Activated naive CD8-positive, alpha-beta T cell treated with anti-CD3 and anti-CD28 coated beads, Interleukin-2, amount 10 ng/mL, durations not matched to agents 7 days and 5 days (primary cell): ENCODE measurements around the gene RPS6KA5. TPM values are rescaled to one million over a fixed set of nuclear protein-coding genes. Genes with fewer than 3 reads are reported as not detected.
"Not testable (repeated sequence)": the region's sequence is repeated elsewhere in the genome, so short reads cannot be mapped to it uniquely, and the experiment has no call there.

Experiments used
- ATAC-seq: fragments of 150-1000 bp; cut with Tn5 transposase; one replicate; pipeline ENCODE4 v1.10.0; 2021; ENCODE audit warnings: low read depth, moderate library complexity
- POLR2A ChIA-PET: fragments of 350-600 bp; sonication (Branson Sonifier 250); formaldehyde crosslinking; loops from one replicate; lab custom pipeline; 2021; ENCODE audit warnings: antibody characterized with exemption; lab: Charles Lee
- DNase-seq: peaks from one replicate; pipeline ENCODE4 v3.0.0; 2021
- H3K27ac Mint-ChIP-seq: one replicate; pipeline ENCODE4 v1.8.0; 2022; ENCODE audit warnings: mild to moderate bottlenecking, mixed read lengths
- H3K27me3 Mint-ChIP-seq: one replicate; pipeline ENCODE4 v1.8.0; 2022; ENCODE audit warnings: mild to moderate bottlenecking, moderate library complexity, mixed read lengths
- H3K36me3 Mint-ChIP-seq: one replicate; pipeline ENCODE4 v1.8.0; 2021; ENCODE audit warnings: mild to moderate bottlenecking, mixed read lengths
- H3K4me1 Mint-ChIP-seq: one replicate; pipeline ENCODE4 v1.8.0; 2021; ENCODE audit warnings: mixed read lengths
- H3K4me3 Mint-ChIP-seq: one replicate; pipeline ENCODE4 v1.8.0; 2022; ENCODE audit warnings: mild to moderate bottlenecking, moderate library complexity, mixed read lengths
- H3K9me3 Mint-ChIP-seq: one replicate; pipeline ENCODE4 v1.8.0; 2021; ENCODE audit warnings: mixed read lengths
- total RNA-seq, 2 experiments: library from RNA; stranded (reverse); gene quantifications; one replicate each; pipeline ENCODE4 v1.2.3, GENCODE V29; 2021

RPS6KA5 gene
- total RNA-seq, 2 experiments from 2014 or later = 45.3 to 48.1 TPM

DNA sequence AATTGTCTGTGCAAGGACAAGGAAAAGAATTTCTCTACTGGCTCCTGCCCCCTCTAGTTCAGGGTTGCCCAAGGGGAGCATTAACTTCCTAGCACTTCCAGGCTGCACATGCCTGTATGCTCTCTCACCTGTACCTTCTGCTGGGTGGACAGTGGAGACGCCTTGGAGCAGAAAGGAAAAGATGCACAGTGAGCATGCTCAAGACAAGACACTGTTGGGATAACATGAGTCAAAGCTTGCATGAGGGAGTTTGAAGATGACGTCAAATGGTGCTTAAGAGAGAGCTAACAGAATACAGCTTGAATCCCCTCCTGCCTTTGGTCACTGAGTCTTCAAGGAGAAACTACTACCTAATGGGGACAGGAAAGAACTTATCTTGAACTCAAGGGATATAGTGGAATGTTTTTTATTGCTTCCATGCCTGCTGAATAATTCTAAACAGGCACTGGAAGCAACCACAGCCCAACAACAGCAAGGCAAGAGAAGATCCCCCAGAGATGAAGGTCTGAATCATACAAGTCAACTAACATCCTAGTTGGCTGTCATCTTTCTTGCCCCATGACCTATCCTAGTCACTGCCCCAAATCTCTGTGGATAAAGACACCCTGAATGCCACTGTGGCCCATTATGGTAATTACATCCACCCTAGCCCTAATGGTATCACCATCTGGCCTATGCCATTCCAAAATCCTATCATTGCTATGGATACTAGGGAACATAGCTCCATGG is 23.5 kb downstream of the RPS6KA5 start:
- Mint-ChIP-seq H3K9me3 (no peaks in the 10 kb centered on the region), H3K4me1 (peaks cover 47% of the 10 kb centered on the region), H3K36me3 (peaks cover 57% of the 10 kb centered on the region), H3K27me3 (no peaks in the 10 kb centered on the region), H3K4me3 (no peak overlapping the region), H3K27ac (no peak overlapping the region)
- ATAC-seq (no peak), DNase-seq (no peak)
- POLR2A ChIA-PET = interaction anchor here (0.5 to 0.6 kb wide), 2 partner anchors 77 to 136 kb away, joined by 3 read pairs; partner anchors contain the start of gene DGLUCY

DNA sequence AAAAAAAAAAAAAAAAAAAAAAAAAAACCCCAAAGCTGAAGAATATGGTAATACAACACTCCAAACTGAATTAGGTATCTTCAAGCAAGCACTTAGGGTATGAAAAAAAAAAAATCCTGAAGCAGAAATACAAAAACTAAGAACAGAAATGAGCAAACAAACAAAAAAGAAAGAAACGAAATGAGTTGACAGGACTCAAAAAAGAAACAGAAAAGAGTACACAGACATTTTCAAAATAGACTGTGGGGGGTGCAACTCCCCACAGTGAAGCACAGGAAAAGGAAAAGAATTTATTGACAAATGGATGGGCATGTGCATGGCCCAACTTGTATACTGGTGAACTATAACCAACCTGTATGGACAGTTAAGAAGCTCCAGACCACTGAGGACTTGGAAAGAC is 24.6 kb downstream of the RPS6KA5 start:
- peaks cover 59% of the 10 kb centered on the region for H3K36me3 Mint-ChIP-seq
- POLR2A ChIA-PET = interaction anchor here (0.5 to 1.5 kb wide), 8 partner anchors 9 to 137 kb away, joined by 3 to 6 read pairs (median 3); partner anchors contain the start of gene DGLUCY
- no peaks in the 10 kb centered on the region for H3K27me3 Mint-ChIP-seq
- H3K9me3 Mint-ChIP-seq = no peaks in the 10 kb centered on the region
- ATAC-seq (no peak), DNase-seq (no peak)
- peak overlapping the region; percentile 59 for H3K27ac Mint-ChIP-seq
- H3K4me1 Mint-ChIP-seq = peaks cover 51% of the 10 kb centered on the region
- H3K4me3 Mint-ChIP-seq = peak overlapping the region; percentile 6

DNA sequence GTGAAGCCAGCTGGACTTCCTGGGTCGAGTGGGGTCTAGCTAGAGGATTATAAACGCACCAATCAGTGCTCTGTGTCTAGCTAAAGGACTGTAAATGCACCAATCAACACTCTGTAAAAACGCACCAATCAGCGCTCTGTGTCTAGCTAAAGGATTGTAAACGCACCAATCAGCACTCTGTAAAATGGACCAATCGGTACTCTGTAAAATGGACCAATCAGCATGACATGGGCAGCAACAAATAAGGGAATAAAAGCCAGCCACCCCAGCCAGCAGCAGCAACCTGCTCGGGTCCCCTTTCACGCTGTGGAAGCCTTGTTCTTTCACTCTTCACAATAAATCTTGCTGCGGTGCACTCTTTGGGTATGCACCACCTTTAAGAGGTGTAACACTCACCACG is 26.1 kb downstream of the RPS6KA5 start:
- peaks cover 56% of the 10 kb centered on the region for H3K36me3 Mint-ChIP-seq
- ATAC-seq, H3K27me3 Mint-ChIP-seq, H3K9me3 Mint-ChIP-seq, DNase-seq, H3K27ac Mint-ChIP-seq: not testable (repeated sequence)
- POLR2A ChIA-PET = interaction anchor here (0.7 to 0.9 kb wide), 2 partner anchors 16 to 133 kb away, joined by 3 read pairs; no protein-coding TSS in a partner anchor
- peak overlapping the region; percentile 9 for H3K4me3 Mint-ChIP-seq
- H3K4me1 Mint-ChIP-seq = peaks cover 51% of the 10 kb centered on the region

DNA sequence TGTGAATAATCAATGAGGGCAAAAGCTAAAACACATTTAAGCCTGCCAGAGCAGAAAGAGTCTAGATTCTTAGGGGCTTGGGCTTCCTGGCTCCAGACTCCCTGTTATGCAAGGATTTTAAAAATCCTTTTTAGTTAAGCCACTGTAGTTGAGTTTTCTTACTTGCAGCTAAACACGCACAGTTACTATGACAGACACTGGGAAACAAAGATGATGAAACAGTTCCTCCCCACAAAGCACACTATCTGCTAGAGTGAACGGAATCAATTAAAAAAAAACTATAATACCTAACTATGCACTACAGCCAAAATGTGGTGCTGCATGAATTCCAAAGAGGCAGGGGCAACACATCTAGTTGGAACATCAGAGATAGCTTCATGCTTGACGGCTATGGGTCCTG is 28.2 kb downstream of the RPS6KA5 start:
- Mint-ChIP-seq H3K4me3 (no peak overlapping the region), H3K4me1 (peaks cover 56% of the 10 kb centered on the region), H3K27me3 (no peaks in the 10 kb centered on the region), H3K27ac (no peak overlapping the region), H3K9me3 (no peaks in the 10 kb centered on the region), H3K36me3 (peaks cover 41% of the 10 kb centered on the region)
- DNase-seq = no peak
- POLR2A ChIA-PET = no interaction called here
- no peak for ATAC-seq

DNA sequence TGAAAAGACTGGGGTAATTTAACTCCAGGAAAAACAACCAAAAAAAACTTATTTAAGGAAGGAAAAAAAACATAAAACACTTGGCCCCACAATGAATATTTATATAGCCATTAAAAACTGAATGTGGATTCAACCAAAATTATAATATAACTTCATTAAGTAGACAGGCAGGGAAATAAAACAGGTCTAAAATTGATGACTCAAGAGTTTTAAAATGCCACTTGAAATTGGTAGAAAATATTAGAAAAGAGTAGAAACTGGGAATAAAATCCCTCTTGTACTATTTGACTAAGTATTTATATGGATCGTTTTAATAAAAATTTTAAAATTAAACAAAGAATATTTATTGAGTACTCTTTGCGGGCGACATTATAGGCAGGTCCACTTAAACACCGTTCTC is 28.8 kb downstream of the RPS6KA5 start:
- Mint-ChIP-seq H3K4me3 (no peak overlapping the region), H3K9me3 (no peaks in the 10 kb centered on the region), H3K27me3 (no peaks in the 10 kb centered on the region), H3K4me1 (peaks cover 56% of the 10 kb centered on the region), H3K36me3 (peaks cover 43% of the 10 kb centered on the region), H3K27ac (no peak overlapping the region)
- ATAC-seq (no peak), DNase-seq (no peak)
- POLR2A ChIA-PET = no interaction called here

DNA sequence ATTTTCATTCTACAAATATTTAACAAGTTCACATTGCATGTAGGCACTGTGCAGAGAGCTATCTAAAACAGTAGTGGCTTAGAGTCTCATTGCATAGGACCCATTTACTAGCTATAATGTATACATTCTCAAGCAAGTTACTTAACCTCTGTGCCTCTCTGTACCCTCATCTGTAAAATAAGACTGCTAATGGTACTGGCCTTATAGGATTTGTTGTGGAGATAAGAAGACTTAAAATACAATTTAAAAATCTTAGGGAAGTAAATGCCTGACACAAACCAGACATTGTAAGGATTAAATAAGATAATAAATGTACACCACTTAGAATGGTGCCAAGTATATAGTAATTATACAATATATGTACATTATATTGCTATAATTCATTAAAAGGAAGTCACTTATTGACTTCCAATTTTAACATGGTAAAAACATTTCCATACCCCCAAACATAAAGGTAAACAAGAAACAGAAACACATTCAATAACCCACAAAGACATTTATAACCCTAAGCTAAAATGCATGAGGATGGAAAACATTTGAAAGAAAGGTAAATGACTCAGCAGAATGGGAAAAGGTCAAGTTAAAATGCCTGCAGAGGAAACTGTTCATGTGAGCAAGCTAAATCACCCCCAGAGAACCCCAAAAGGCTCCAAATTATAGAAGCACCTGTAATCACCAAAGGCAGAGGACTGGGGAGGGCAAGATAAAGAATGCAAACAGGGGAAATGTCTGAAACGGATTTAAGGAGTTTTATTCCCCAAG is 30.8 kb downstream of the RPS6KA5 start:
- POLR2A ChIA-PET = no interaction called here
- peak overlapping the region; percentile 46 for H3K27ac Mint-ChIP-seq
- no peaks in the 10 kb centered on the region for H3K27me3 Mint-ChIP-seq
- H3K9me3 Mint-ChIP-seq = no peaks in the 10 kb centered on the region
- peaks cover 48% of the 10 kb centered on the region for H3K4me1 Mint-ChIP-seq
- DNase-seq (no peak), ATAC-seq (no peak)
- H3K4me3 Mint-ChIP-seq = peak overlapping the region; percentile 12
- H3K36me3 Mint-ChIP-seq = peaks cover 46% of the 10 kb centered on the region

DNA sequence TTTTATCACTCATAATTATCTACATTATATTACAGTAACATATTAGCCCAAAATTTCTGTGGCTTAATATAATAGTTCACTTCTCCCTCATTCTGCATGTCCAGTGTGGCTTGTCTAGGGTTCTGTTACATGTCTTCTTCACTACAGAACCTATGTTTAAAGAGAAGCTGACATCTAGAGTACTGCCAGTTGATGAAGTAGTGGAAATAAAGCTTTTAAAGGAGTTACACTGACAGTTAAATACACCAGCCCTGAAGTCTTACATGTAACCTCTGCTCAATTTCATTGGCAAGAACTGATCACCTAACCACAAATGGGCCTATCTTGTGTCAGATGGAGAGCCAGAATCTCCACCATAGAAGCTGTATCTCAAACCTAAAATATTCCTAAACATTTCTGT is 32.9 kb downstream of the RPS6KA5 start:
- Mint-ChIP-seq H3K27ac (no peak overlapping the region), H3K36me3 (peaks cover 43% of the 10 kb centered on the region), H3K4me3 (no peak overlapping the region), H3K27me3 (no peaks in the 10 kb centered on the region), H3K4me1 (peaks cover 58% of the 10 kb centered on the region), H3K9me3 (no peaks in the 10 kb centered on the region)
- POLR2A ChIA-PET = interaction anchor here (1.0 kb wide), 1 partner anchor 8 kb away, joined by 3 read pairs; no protein-coding TSS in a partner anchor
- DNase-seq = no peak
- ATAC-seq = no peak

DNA sequence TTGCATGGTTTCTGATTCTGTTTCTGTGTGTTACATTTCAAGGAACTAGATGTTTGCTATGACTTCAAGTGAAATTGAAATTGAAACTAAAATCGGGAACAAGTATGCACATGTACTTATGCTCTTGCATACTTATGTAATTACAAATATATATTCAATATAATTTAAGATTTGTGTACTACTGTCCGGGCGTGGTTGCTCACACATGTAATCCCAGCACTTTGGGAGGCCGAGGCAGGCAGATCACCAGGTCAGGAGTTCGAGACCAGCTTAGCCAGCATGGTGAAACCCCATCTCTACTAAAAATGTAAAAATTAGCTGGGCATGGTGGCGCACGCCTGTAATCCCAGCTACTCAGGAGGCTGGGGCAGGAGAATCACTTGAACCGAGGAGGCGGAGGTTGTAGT is 37.8 kb downstream of the RPS6KA5 start:
- peak; percentile 53 for DNase-seq
- Mint-ChIP-seq H3K4me1 (peaks cover 60% of the 10 kb centered on the region), H3K4me3 (peak overlapping the region; percentile 84), H3K27ac (peak overlapping the region; percentile 93), H3K36me3 (peaks cover 53% of the 10 kb centered on the region)
- H3K9me3 Mint-ChIP-seq, H3K27me3 Mint-ChIP-seq: not testable (repeated sequence)
- POLR2A ChIA-PET = interaction anchor here (0.7 to 2.4 kb wide), 6 partner anchors 11 to 92 kb away, joined by 3 to 16 read pairs (median 6); partner anchors contain the start of gene DGLUCY
- ATAC-seq = peak; percentile 91

DNA sequence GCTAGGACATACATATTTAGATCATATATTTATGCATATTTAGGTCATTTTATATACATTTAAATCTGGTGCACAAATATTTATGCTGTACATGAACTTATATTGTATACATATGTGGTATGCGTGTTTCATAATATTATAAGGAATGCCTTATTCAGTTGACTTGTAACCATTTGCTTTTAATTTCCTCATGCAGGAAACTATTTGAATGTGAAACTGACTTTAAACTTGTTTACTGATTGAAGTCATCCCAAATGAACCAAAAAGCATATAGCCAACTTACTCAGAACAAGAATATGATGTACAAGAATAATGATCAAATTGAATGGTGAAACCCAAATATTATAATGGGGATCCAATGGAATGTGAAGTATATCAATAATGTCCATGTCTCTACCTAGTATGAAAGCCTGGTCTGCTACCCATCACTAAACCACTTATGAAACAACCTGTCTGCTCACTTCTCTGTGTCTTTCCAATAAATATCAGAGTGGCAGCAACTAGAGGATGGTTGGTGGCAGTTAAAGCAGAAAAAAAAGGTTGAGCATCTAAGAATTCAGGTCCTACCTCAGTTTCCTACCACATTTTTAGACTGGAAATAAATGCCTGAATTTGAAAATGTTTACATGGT is 38.3 kb downstream of the RPS6KA5 start:
- peaks cover 57% of the 10 kb centered on the region for H3K4me1 Mint-ChIP-seq
- POLR2A ChIA-PET = interaction anchor here (0.7 to 2.4 kb wide), 5 partner anchors 10 to 92 kb away, joined by 3 to 16 read pairs (median 3); partner anchors contain the start of gene DGLUCY
- H3K9me3 Mint-ChIP-seq = no peaks in the 10 kb centered on the region
- peaks cover 55% of the 10 kb centered on the region for H3K36me3 Mint-ChIP-seq
- H3K27me3 Mint-ChIP-seq = no peaks in the 10 kb centered on the region
- ATAC-seq (no peak), DNase-seq (no peak)
- peak overlapping the region; percentile 84 for H3K4me3 Mint-ChIP-seq
- peak overlapping the region; percentile 93 for H3K27ac Mint-ChIP-seq

DNA sequence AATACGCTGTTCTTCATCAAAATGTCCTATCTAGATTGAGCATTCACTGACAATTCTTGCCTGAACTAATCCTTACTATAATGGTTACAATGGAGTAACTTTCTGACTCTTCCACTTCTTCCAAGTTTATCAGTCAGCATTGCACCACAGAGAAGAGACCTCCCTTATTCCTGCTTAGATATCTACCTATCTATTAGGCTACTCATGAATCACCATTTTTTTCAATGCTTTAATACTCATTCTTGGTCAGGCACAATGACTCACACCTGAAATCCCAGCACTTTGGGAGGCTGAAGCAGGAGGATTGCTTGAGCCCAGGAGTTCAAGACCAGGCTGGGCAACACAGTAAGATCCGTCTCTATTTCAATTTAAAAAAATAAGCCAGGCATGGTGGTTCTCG is 39.3 kb downstream of the RPS6KA5 start:
- Mint-ChIP-seq H3K4me3 (peak overlapping the region; percentile 62), H3K36me3 (peaks cover 45% of the 10 kb centered on the region), H3K9me3 (no peaks in the 10 kb centered on the region), H3K4me1 (peaks cover 50% of the 10 kb centered on the region), H3K27ac (peak overlapping the region; percentile 93), H3K27me3 (no peaks in the 10 kb centered on the region)
- POLR2A ChIA-PET = interaction anchor here (1.0 to 2.4 kb wide), 2 partner anchors 40 to 93 kb away, joined by 3 to 16 read pairs; partner anchors contain the start of gene DGLUCY
- DNase-seq = no peak
- ATAC-seq = no peak

DNA sequence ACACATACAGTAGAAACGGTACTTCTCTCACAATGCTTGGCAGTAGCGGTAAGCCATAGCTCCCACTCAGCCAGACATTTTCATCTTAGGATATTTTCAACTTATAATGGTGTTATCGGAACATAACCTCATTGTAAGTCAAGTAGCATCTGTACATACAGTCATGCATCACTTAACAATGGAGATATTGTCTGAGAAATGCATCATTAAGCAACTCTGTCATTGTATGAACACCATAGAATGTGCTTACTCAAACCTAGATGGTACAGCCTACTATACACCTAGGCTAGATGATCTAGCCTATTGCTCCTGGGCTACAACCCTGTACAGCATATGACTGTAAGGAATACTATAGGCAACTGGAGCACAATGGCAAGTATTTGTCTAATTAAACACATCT is 40.8 kb downstream of the RPS6KA5 start:
- Mint-ChIP-seq H3K36me3 (peaks cover 38% of the 10 kb centered on the region), H3K27me3 (no peaks in the 10 kb centered on the region), H3K4me1 (peaks cover 49% of the 10 kb centered on the region), H3K27ac (no peak overlapping the region), H3K4me3 (no peak overlapping the region), H3K9me3 (no peaks in the 10 kb centered on the region)
- POLR2A ChIA-PET = no interaction called here
- ATAC-seq = no peak
- DNase-seq = no peak

DNA sequence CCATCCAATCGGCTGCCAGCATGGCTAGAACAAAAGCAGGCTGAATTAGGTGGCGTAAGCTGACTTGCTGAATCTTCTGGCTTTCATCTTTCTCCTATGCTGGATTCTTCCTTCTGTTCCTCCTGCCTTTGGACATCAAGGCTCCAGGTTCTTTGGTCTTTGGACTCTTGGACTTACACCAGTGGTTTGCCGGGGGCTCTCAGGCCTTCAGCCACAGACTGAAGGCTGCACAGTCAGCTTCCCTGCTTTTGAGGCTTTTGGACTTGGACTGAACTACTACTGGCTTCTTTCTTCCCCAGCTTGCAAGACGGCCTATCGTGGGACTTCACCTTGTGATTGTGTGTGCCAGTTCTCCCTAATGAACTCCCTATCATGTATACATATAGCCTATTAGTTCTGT is 42.0 kb downstream of the RPS6KA5 start:
- POLR2A ChIA-PET = interaction anchor here (0.6 to 0.7 kb wide), 2 partner anchors 16 to 51 kb away, joined by 3 to 4 read pairs; no protein-coding TSS in a partner anchor
- DNase-seq = no peak

More for the DNA sequence above, 42.0 kb downstream of the RPS6KA5 start:
- Mint-ChIP-seq H3K4me3 (no peak overlapping the region), H3K36me3 (peaks cover 30% of the 10 kb centered on the region), H3K9me3 (no peaks in the 10 kb centered on the region), H3K27ac (peak overlapping the region; percentile 9), H3K27me3 (no peaks in the 10 kb centered on the region), H3K4me1 (peaks cover 41% of the 10 kb centered on the region)
- ATAC-seq = no peak
